Neural progenitor cell (in vitro differentiated cells): ENCODE measurements around the gene ZPR1. TPM values are rescaled to one million over a fixed set of nuclear protein-coding genes. Genes with fewer than 3 reads are reported as not detected.

ENCODE experiments used
- DNase-seq: peaks from one replicate; pipeline ENCODE4 v3.0.0-alpha.2; 2016; ENCODE audit warnings: low spot score
- H2AFZ ChIP-seq: fragments of 200-600 bp; sonication (generic); replicated peaks from 2 replicates; pipeline ENCODE4 v1.6.1; 2016; ENCODE audit warnings: antibody characterized with exemption
- H3F3A ChIP-seq: fragments of 200-600 bp; sonication (generic); 2 replicates; pipeline ENCODE4 v1.6.1; 2016; ENCODE audit warnings: antibody characterized with exemption, low read depth
- H3K27ac ChIP-seq: fragments of 200-600 bp; sonication (generic); 2 replicates; pipeline ENCODE4 v1.5.1; 2016; ENCODE audit warnings: mild to moderate bottlenecking
- H3K27me3 ChIP-seq: fragments of 200-600 bp; sonication (generic); 2 replicates; pipeline ENCODE4 v1.6.1; 2016; ENCODE audit warnings: mild to moderate bottlenecking, moderate library complexity
- H3K36me3 ChIP-seq: fragments of 200-600 bp; sonication (generic); 2 replicates; pipeline ENCODE4 v1.5.1; 2016
- H3K4me1 ChIP-seq: fragments of 200-600 bp; sonication (generic); 2 replicates; pipeline ENCODE4 v1.6.1; 2016; ENCODE audit warnings: mixed run types
- H3K4me2 ChIP-seq: fragments of 200-600 bp; sonication (generic); 2 replicates; pipeline ENCODE4 v1.6.1; 2016
- H3K4me3 ChIP-seq: fragments of 200-600 bp; sonication (generic); 2 replicates; pipeline ENCODE4 v1.5.1; 2016
- H3K79me2 ChIP-seq: fragments of 200-600 bp; sonication (generic); 2 replicates; pipeline ENCODE4 v1.6.1; 2016; ENCODE audit warnings: low read depth
- H3K9ac ChIP-seq: fragments of 200-600 bp; sonication (generic); 2 replicates; pipeline ENCODE4 v1.6.1; 2016
- H3K9me3 ChIP-seq: fragments of 200-600 bp; sonication (generic); 2 replicates; pipeline ENCODE4 v1.5.1; 2016; ENCODE audit warnings: low read depth
- H4K20me1 ChIP-seq: fragments of 200-600 bp; sonication (generic); 2 replicates; pipeline ENCODE4 v1.6.1; 2016; ENCODE audit warnings: low read depth
- H3K27ac Mint-ChIP-seq: 3 replicates; pipeline ENCODE4 v1.8.0; 2021; ENCODE audit warnings: mixed read lengths
- H3K27me3 Mint-ChIP-seq: 2 replicates; pipeline ENCODE4 v1.8.0; 2022; ENCODE audit warnings: low read depth, mild to moderate bottlenecking, inconsistent platforms, moderate library complexity, mixed read lengths; ENCODE audit not compliant: insufficient read depth
- H3K36me3 Mint-ChIP-seq: 3 replicates; pipeline ENCODE4 v1.8.0; 2021; ENCODE audit warnings: mixed read lengths
- H3K4me1 Mint-ChIP-seq: 3 replicates; pipeline ENCODE4 v1.8.0; 2021; ENCODE audit warnings: mixed read lengths
- H3K4me3 Mint-ChIP-seq: 3 replicates; pipeline ENCODE4 v1.8.0; 2021; ENCODE audit warnings: mild to moderate bottlenecking, moderate library complexity, mixed read lengths
- H3K9me3 Mint-ChIP-seq: 3 replicates; pipeline ENCODE4 v1.8.0; 2020; ENCODE audit warnings: mixed read lengths
- CTCF ChIP-seq: fragments of 200-600 bp; sonication (generic); IDR thresholded peaks from 2 replicates; pipeline ENCODE4 v1.5.1; 2017; ENCODE audit warnings: antibody characterized with exemption, mild to moderate bottlenecking
- EZH2 ChIP-seq: fragments of 200-600 bp; sonication (generic); IDR thresholded peaks from 2 replicates; pipeline ENCODE4 v1.6.1; 2017; ENCODE audit warnings: antibody characterized with exemption, mild to moderate bottlenecking, moderate library complexity
- EZH2phosphoT487 ChIP-seq: fragments of 200-600 bp; sonication (generic); IDR thresholded peaks from 2 replicates; pipeline ENCODE4 v1.6.1; 2017; ENCODE audit warnings: antibody characterized with exemption
- total RNA-seq: library from RNA; depleted of rRNA; stranded (reverse); fragments of >200 nt; gene quantifications from 2 replicates; pipeline ENCODE4 v1.2.3, GENCODE V29; 2015; ENCODE audit warnings: low replicate concordance

The ZPR1 gene
- total RNA-seq, 1 donor from 2014 or later: 38.5 TPM

GRCh38 chr11:116819049-116819448 is 31.2 kb upstream of the ZPR1 start:
- no peak overlapping the region for H3K27ac Mint-ChIP-seq
- H2AFZ ChIP-seq: no peak overlapping the region
- no peak overlapping the region for H3K27ac ChIP-seq

GRCh38 chr11:116814502-116814901 is 26.7 kb upstream of the ZPR1 start:
- H3K27me3 Mint-ChIP-seq: peaks cover 2% of the 10 kb centered on the region
- H3K4me1 Mint-ChIP-seq: no peaks in the 10 kb centered on the region
- no peak for TF ChIP-seq EZH2phosphoT487
- no peak for TF ChIP-seq CTCF
- TF ChIP-seq EZH2: no peak
- Histone ChIP-seq H3K4me1 (no peaks in the 10 kb centered on the region), H3K9ac (no peak overlapping the region), H3K4me3 (no peak overlapping the region), H3K27me3 (no peaks in the 10 kb centered on the region), H4K20me1 (no peaks in the 10 kb centered on the region), H3K36me3 (no peaks in the 10 kb centered on the region), H3K9me3 (no peaks in the 10 kb centered on the region), H2AFZ (no peak overlapping the region), H3K4me2 (no peak overlapping the region), H3F3A (peaks cover 3% of the 10 kb centered on the region), H3K79me2 (no peaks in the 10 kb centered on the region), H3K27ac (no peak overlapping the region)
- no peak overlapping the region for H3K4me3 Mint-ChIP-seq
- no peaks in the 10 kb centered on the region for H3K9me3 Mint-ChIP-seq
- no peaks in the 10 kb centered on the region for H3K36me3 Mint-ChIP-seq
- no peak overlapping the region for H3K27ac Mint-ChIP-seq
- no peak for DNase-seq

More at GRCh38 chr11:116819049-116819448, 31.2 kb upstream of the ZPR1 start:
- TF ChIP-seq EZH2phosphoT487 (no peak), EZH2 (no peak), CTCF (no peak)
- DNase-seq: no peak
- H3K9me3 Mint-ChIP-seq: no peaks in the 10 kb centered on the region
- Histone ChIP-seq H4K20me1 (no peaks in the 10 kb centered on the region), H3K27me3 (no peaks in the 10 kb centered on the region), H3K4me3 (no peak overlapping the region), H3K9me3 (no peaks in the 10 kb centered on the region), H3K79me2 (no peaks in the 10 kb centered on the region), H3K4me2 (no peak overlapping the region), H3K4me1 (peaks cover 5% of the 10 kb centered on the region), H3F3A (peaks cover 3% of the 10 kb centered on the region), H3K36me3 (no peaks in the 10 kb centered on the region), H3K9ac (no peak overlapping the region)
- no peaks in the 10 kb centered on the region for H3K36me3 Mint-ChIP-seq
- no peak overlapping the region for H3K4me3 Mint-ChIP-seq
- peaks cover 4% of the 10 kb centered on the region for H3K27me3 Mint-ChIP-seq
- H3K4me1 Mint-ChIP-seq: peaks cover 2% of the 10 kb centered on the region

GRCh38 chr11:116813781-116814471 is 26.1 kb upstream of the ZPR1 start:
- TF ChIP-seq EZH2: no peak
- TF ChIP-seq EZH2phosphoT487: no peak
- no peak for TF ChIP-seq CTCF
- Mint-ChIP-seq H3K27ac (peak overlapping the region; percentile 18), H3K4me3 (no peak overlapping the region), H3K9me3 (no peaks in the 10 kb centered on the region), H3K27me3 (peaks cover 4% of the 10 kb centered on the region), H3K36me3 (no peaks in the 10 kb centered on the region), H3K4me1 (no peaks in the 10 kb centered on the region)
- Histone ChIP-seq H3K9me3 (no peaks in the 10 kb centered on the region), H2AFZ (no peak overlapping the region), H3K27ac (no peak overlapping the region), H3K36me3 (no peaks in the 10 kb centered on the region), H3K27me3 (no peaks in the 10 kb centered on the region), H3K4me2 (no peak overlapping the region), H4K20me1 (no peaks in the 10 kb centered on the region), H3K4me3 (no peak overlapping the region), H3K9ac (no peak overlapping the region), H3K4me1 (no peaks in the 10 kb centered on the region), H3F3A (peaks cover 3% of the 10 kb centered on the region), H3K79me2 (no peaks in the 10 kb centered on the region)
- DNase-seq: no peak
